HEK293T (cell line): ENCODE data around the gene RHOD.

Experiments used
- CTCF ChIA-PET: fragments of 350-600 bp; formaldehyde crosslinking; extraction: SDS; loops from one replicate; lab custom pipeline; 2021; ENCODE audit warnings: antibody characterized with exemption, inconsistent platforms; lab: Yijun Ruan, JAX
- POLR2A ChIA-PET: fragments of 350-600 bp; formaldehyde crosslinking; extraction: SDS; loops from one replicate; lab custom pipeline; 2020; ENCODE audit warnings: antibody characterized with exemption, inconsistent platforms; lab: Yijun Ruan, JAX
- DNase-seq: peaks from one replicate; pipeline ENCODE4 v3.0.0; 2012; ENCODE audit warnings: mixed read lengths; ENCODE audit errors: extremely low spot score
- ARNT ChIP-seq: fragments of 450-650 bp; IDR thresholded peaks from 2 replicates; pipeline ENCODE4 v1.6.1; 2017; ENCODE audit warnings: mild to moderate bottlenecking
- BHLHE40 ChIP-seq: fragments of 450-650 bp; IDR thresholded peaks from 2 replicates; pipeline ENCODE4 v1.6.1; 2016; ENCODE audit warnings: mild to moderate bottlenecking, moderate library complexity, borderline replicate concordance
- CTBP1 ChIP-seq: fragments of 450-650 bp; IDR thresholded peaks from 2 replicates; pipeline ENCODE4 v1.6.1; 2016; ENCODE audit warnings: borderline replicate concordance
- ELF4 ChIP-seq: fragments of 450-650 bp; IDR thresholded peaks from 2 replicates; pipeline ENCODE4 v1.6.1; 2017; ENCODE audit warnings: antibody characterized with exemption
- FOXA1 ChIP-seq: fragments of 450-650 bp; IDR thresholded peaks from 2 replicates; pipeline ENCODE4 v1.6.1; 2016; ENCODE audit warnings: mild to moderate bottlenecking
- FOXK2 ChIP-seq: fragments of 450-650 bp; IDR thresholded peaks from 2 replicates; pipeline ENCODE4 v1.6.1; 2016; ENCODE audit warnings: mild to moderate bottlenecking
- FOXM1 ChIP-seq: fragments of 450-650 bp; IDR thresholded peaks from 2 replicates; pipeline ENCODE4 v1.6.1; 2017; ENCODE audit warnings: mild to moderate bottlenecking, borderline replicate concordance
- HDGF ChIP-seq: fragments of 450-650 bp; IDR thresholded peaks from 2 replicates; pipeline ENCODE4 v1.6.1; 2017; ENCODE audit warnings: antibody characterized with exemption, borderline replicate concordance
- L3MBTL2 ChIP-seq: fragments of 450-650 bp; conservative IDR thresholded peaks from 2 replicates; pipeline ENCODE4 v1.6.1; 2016; ENCODE audit warnings: mild to moderate bottlenecking
- LEF1 ChIP-seq: fragments of 450-650 bp; IDR thresholded peaks from 2 replicates; pipeline ENCODE4 v1.6.1; 2017; ENCODE audit warnings: mild to moderate bottlenecking, borderline replicate concordance
- NFRKB ChIP-seq: fragments of 450-650 bp; IDR thresholded peaks from 2 replicates; pipeline ENCODE4 v1.6.1; 2016; ENCODE audit warnings: mild to moderate bottlenecking, moderate library complexity
- SP1 ChIP-seq: fragments of 450-650 bp; IDR thresholded peaks from 2 replicates; pipeline ENCODE4 v1.6.1; 2017
- SUZ12 ChIP-seq: fragments of 450-650 bp; IDR thresholded peaks from 2 replicates; pipeline ENCODE4 v1.6.1; 2016; ENCODE audit warnings: mild to moderate bottlenecking
- TARDBP ChIP-seq: fragments of 450-650 bp; IDR thresholded peaks from 2 replicates; pipeline ENCODE4 v1.6.1; 2016
- ZNF384 ChIP-seq: fragments of 450-650 bp; IDR thresholded peaks from 2 replicates; pipeline ENCODE4 v1.6.1; 2016
- TF ChIP-seq, protein P1 (sequence below): fragments of 450-650 bp; IDR thresholded peaks from 2 replicates; pipeline ENCODE4 v1.6.1; 2016

Gene RHOD

DNA sequence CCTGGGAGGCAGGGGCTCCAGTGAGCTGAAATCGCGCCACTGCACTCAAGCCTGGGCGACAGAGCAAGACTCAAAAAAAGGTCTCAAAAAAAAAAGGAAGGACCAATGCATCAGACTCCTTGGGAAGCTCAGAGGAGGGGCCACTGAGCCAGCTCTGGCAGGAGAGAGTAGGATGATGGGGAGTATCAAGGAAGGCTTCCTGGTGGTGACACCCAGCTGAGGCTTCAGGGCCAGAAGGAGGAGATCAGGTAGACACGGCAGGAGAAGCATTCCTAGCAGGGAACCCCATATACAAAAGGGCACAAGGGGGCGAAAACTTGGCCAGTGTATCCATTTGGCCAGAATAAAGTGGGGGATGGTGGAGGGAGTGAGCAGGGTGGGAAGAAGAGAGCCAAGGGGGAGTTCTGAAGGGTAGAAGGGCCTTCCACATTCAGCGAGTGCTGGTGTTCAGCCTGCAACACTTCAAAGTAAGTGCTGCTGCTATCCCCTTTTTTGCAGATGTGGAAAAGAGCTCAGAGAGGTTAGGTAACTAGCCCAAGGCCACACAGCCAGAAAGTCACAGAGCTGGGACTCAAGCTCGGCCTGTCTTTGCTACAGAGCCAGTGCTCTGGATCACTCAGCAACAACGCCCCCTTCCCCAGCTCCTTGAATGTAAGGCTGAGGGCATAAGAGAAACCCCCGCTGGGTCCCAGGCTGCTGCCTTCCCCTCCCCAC is 5.3 kb upstream of the RHOD start:
- DNase-seq: no peak
- POLR2A ChIA-PET: no interaction called here
- CTCF ChIA-PET: interaction anchor here (0.5 to 1.3 kb wide), 3 partner anchors 23 to 289 kb away, joined by 3 to 4 read pairs (median 4); no protein-coding TSS in a partner anchor
- TF ChIP-seq L3MBTL2 (no peak), TARDBP (no peak), CTBP1 (no peak), FOXK2 (no peak), LEF1 (no peak), ZNF384 (no peak)
- TF ChIP-seq, protein P1, sequence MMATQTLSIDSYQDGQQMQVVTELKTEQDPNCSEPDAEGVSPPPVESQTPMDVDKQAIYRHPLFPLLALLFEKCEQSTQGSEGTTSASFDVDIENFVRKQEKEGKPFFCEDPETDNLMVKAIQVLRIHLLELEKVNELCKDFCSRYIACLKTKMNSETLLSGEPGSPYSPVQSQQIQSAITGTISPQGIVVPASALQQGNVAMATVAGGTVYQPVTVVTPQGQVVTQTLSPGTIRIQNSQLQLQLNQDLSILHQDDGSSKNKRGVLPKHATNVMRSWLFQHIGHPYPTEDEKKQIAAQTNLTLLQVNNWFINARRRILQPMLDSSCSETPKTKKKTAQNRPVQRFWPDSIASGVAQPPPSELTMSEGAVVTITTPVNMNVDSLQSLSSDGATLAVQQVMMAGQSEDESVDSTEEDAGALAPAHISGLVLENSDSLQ: no peak

DNA sequence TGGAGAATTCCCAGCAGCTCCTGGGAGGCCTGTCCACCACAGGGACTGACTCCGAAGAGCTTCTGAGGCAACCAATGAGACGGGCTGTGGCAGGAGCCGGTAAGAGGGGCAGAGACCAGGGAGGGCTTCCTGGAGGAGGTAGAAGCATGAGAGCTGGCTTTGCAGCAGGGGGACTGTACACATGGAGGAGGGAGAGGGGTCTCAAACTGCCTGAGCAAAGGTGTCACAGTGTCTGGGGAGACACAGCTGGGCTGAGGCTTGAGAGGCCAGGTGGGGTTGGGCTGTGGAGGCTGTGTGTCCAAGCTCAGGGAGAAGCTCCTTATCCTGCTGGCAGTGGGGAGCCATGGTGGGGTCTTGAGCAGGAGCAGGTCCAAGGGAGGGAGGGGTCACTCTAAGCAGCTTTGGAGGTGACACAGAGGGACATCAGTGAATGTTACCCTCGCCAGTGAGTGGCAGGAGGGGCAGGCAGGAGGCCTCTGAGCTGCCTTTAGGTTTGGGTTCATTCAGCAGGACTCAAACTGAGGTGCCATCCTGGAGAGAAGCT is 4.6 kb upstream of the RHOD start:
- no peak for DNase-seq
- POLR2A ChIA-PET: no interaction called here
- TF ChIP-seq ELF4: no peak
- no peak for TF ChIP-seq HDGF
- TF ChIP-seq FOXK2: no peak
- TF ChIP-seq LEF1: no peak
- TF ChIP-seq TARDBP: no peak
- no peak for TF ChIP-seq BHLHE40
- TF ChIP-seq ARNT: no peak
- no peak for TF ChIP-seq FOXA1
- no peak for TF ChIP-seq L3MBTL2
- TF ChIP-seq ZNF384: no peak
- TF ChIP-seq, protein P1: no peak
- TF ChIP-seq NFRKB: no peak
- no peak for TF ChIP-seq CTBP1
- TF ChIP-seq FOXM1: no peak
- TF ChIP-seq SUZ12: no peak
- TF ChIP-seq SP1: no peak
- CTCF ChIA-PET: interaction anchor here (1.1 kb wide), 1 partner anchor 30 kb away, joined by 4 read pairs; no protein-coding TSS in a partner anchor

DNA sequence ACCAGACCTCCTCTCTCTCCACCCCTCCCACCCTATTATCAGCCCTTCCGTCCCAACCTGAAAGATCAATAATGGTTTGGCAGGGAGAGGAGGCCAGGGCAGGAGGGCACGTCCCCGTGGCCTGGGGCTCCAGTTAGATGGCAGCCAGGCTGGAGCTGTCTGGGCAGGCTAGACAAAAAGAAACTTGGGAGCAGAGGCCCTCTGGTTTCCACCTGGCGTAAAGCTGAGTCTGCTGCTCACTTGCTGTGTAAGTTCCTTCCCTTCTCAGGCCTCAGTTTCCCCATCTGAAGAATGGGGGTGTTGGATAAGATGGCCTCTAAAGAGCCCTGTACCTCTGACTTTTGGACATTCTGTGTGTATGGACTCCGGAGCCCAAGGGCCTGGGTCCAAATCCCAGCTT is 3.8 kb upstream of the RHOD start:
- POLR2A ChIA-PET: no interaction called here
- TF ChIP-seq, protein P1: no peak
- TF ChIP-seq LEF1 (no peak), HDGF (no peak), SUZ12 (no peak), FOXK2 (no peak), TARDBP (no peak), ELF4 (no peak), CTBP1 (no peak)
- no peak for DNase-seq
- CTCF ChIA-PET: interaction anchor here (1.1 kb wide), 1 partner anchor 31 kb away, joined by 4 read pairs; no protein-coding TSS in a partner anchor

DNA sequence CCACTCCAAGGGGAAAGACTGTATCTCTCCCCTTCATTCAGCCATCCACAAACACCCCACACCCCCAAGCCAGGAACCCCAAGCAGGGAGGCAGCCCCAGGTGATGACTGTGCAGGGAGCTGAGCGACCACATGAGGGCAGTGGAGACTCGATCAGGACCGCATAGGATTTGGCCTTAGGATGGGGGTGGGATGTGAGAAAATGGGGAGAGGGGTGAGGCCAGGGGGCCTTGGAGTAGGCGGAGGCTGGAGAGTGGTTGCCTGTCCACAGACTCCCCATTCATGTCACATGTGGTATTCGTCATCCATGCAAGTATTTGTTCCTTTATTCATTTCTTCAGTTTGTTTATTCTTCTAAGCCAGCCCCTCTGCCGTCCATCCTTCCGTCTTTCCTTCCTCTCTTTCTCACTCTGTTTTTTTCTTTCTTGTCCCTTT is 2.7 kb upstream of the RHOD start:
- DNase-seq: peak; percentile 76
- ChIA-PET CTCF (interaction anchor here (0.6 to 1.3 kb wide), 7 partner anchors 10 to 208 kb away, joined by 3 to 9 read pairs (median 4); no protein-coding TSS in a partner anchor), POLR2A (no interaction called here)
- TF ChIP-seq FOXA1: no peak
- no peak for TF ChIP-seq SP1
- TF ChIP-seq BHLHE40: no peak
- TF ChIP-seq, protein P1: no peak
- TF ChIP-seq NFRKB: no peak
- TF ChIP-seq ELF4: no peak
- no peak for TF ChIP-seq L3MBTL2
- no peak for TF ChIP-seq TARDBP
- TF ChIP-seq FOXK2: no peak
- no peak for TF ChIP-seq LEF1
- no peak for TF ChIP-seq SUZ12
- no peak for TF ChIP-seq ARNT
- TF ChIP-seq ZNF384: no peak
- no peak for TF ChIP-seq CTBP1
- TF ChIP-seq FOXM1: no peak
- no peak for TF ChIP-seq HDGF

DNA sequence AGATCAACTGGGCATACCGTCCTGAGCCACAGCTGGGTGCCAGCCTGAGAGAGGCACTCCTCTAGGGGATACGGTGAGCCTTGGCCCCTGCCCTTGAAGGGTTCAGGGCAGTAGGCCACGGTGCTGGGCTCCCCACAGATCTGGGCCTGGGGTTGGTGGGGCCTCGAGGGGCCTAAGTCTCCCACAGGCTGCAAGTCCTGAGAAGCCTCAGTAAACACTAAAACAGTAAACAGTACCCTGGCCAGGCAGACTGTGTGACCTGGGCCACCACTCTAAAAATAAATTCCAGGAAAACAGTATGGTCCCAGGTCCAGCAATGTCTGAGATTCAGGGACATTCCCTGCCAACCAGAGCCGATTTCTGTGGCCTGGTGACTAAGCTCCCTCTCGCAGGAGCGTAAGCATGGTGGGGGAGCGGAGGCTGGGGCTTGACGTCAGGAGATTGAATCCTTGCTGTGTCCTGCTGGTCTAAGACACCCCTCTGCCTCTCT is 2.3 kb upstream of the RHOD start:
- DNase-seq: no peak
- CTCF ChIA-PET: interaction anchor here (0.9 to 1.3 kb wide), 4 partner anchors 20 to 208 kb away, joined by 3 to 9 read pairs (median 4); no protein-coding TSS in a partner anchor
- TF ChIP-seq FOXA1 (no peak), FOXM1 (no peak), LEF1 (no peak), ZNF384 (no peak), TARDBP (no peak), SP1 (no peak), ARNT (no peak), HDGF (no peak), BHLHE40 (no peak), NFRKB (no peak), CTBP1 (no peak), L3MBTL2 (no peak), ELF4 (no peak), SUZ12 (no peak), FOXK2 (no peak)
- TF ChIP-seq, protein P1: no peak
- POLR2A ChIA-PET: interaction anchor here (1.1 to 1.5 kb wide), 3 partner anchors 16 to 38 kb away, joined by 3 to 4 read pairs (median 3); no protein-coding TSS in a partner anchor
